Upper lobe of left lung (tissue), 6 donors: ENCODE measurements around the gene ACY1. TPM values are rescaled to one million over a fixed set of nuclear protein-coding genes. Genes with fewer than 3 reads are reported as not detected.
A peak's percentile ranks its signal among the peaks of the same experiment; 100 is the strongest.

Experiments used
- ATAC-seq, 2 donors: fragments of 200-7000 bp; cut with Tn5 transposase; one replicate each; pipeline ENCODE4 v1.9.1; 2022; ENCODE audit warnings: mild to moderate bottlenecking in 2 of 2, moderate library complexity in 2 of 2; ENCODE audit not compliant: low FRiP score in 2 of 2
- DNase-seq, 2 donors: peaks; one replicate each; pipeline ENCODE4 v3.0.0-alpha.2; 2019 to 2020
- H3K27ac ChIP-seq, 4 donors: fragments of 200-600 bp; sonication (generic); one replicate each; pipeline ENCODE4 v1.5.1; 2016 to 2019
- H3K27me3 ChIP-seq, 4 donors: fragments of 200-600 bp; sonication (generic); one replicate each; pipeline ENCODE4 v1.5.1; 2017 to 2019
- H3K36me3 ChIP-seq, 4 donors: fragments of 200-600 bp; sonication (generic); one replicate each; pipeline ENCODE4 v1.5.1; 2016 to 2019
- H3K4me1 ChIP-seq, 4 donors: fragments of 200-600 bp; sonication (generic); one replicate each; pipeline ENCODE4 v1.5.1; 2018 to 2019
- H3K4me3 ChIP-seq, 4 donors: fragments of 200-600 bp; sonication (generic); one replicate each; pipeline ENCODE4 v1.5.1; 2017 to 2019; ENCODE audit warnings: mild to moderate bottlenecking in 2 of 4, moderate library complexity in 1 of 4
- H3K9me3 ChIP-seq, 4 donors: fragments of 200-600 bp; sonication (generic); one replicate each; pipeline ENCODE4 v1.5.1; 2018 to 2019
- EP300 ChIP-seq, 4 donors: sonication (generic); formaldehyde crosslinking; IDR thresholded peaks; one replicate each; pipeline ENCODE4 v1.5.1; 2017; ENCODE audit warnings: antibody characterized with exemption in 4 of 4, control low read depth in 2 of 4
- POLR2A ChIP-seq, 4 donors: fragments of 450-650 bp; IDR thresholded peaks; one replicate each; pipeline ENCODE4 v1.5.1; 2016 to 2017; ENCODE audit warnings: antibody characterized with exemption in 4 of 4, mild to moderate bottlenecking in 2 of 4
- POLR2AphosphoS5 ChIP-seq, 2 donors: sonication (generic); formaldehyde crosslinking; IDR thresholded peaks; one replicate each; pipeline ENCODE4 v1.5.1; 2017; ENCODE audit warnings: antibody characterized with exemption in 2 of 2
- WGBS, 2 donors: methylation state at CpG; one replicate each; pipeline ENCODE4 v1.1.5; 2017 to 2018; 5-methylcytosine and 5-hydroxymethylcytosine counted together
- total RNA-seq, 6 donors: library from RNA; depleted of rRNA in 4 of 6; stranded (reverse); fragments of >200 nt in 4 of 6; gene quantifications; one replicate each; pipeline versions ENCODE4 v1.1.0 to v1.2.1, GENCODE V29; 2016 to 2021
- TF ChIP-seq, protein P1 (sequence below), 6 experiments: fragments of 450-650 bp in 4 of 6; fragments of 200-600 bp in 2 of 6; sonication (generic) in 2 of 6; IDR thresholded peaks; one replicate each; pipeline ENCODE4 v1.5.1; 2016 to 2019; ENCODE audit warnings: antibody characterized with exemption in 6 of 6
- donor health status: DM: no; HTN: no; CAD: no; lungs with moderate emphysema.
- donor health status: DM: no; HTN: yes; CAD: no; lungs with severe emphysema.

ACY1 gene
- total RNA-seq, 6 donors from 2014 or later, result 17.4 to 65.0 (median 35.9) TPM

GRCh38 chr3:51941463-51941797, 41.9 kb upstream of the ACY1 start:
- Histone ChIP-seq H3K27ac (peak overlapping the region; percentile 41 to 77 (median 74)), H3K4me3 (peak overlapping the region; percentile 61 to 91 (median 79)), H3K36me3 (peaks cover 12 to 39% (median 18%) of the 10 kb centered on the region in 4 donors), H3K27me3 (no peaks in the 10 kb centered on the region), H3K4me1 (peaks cover 28 to 36% (median 31%) of the 10 kb centered on the region in 4 donors), H3K9me3 (no peaks in the 10 kb centered on the region)
- no peak for DNase-seq
- WGBS, 2 donors, result 0 to 1% methylated on average over 15 to 17 of the region's 20 CpGs
- no peak for ATAC-seq
- TF ChIP-seq EP300 (IDR thresholded peaks at IDR 0.05) (no peak), POLR2AphosphoS5 (IDR thresholded peaks at IDR 0.05) (no peak), POLR2A (IDR thresholded peaks at IDR 0.05) (peak in 1 of 4 donors; percentile 43)
- TF ChIP-seq, protein P1, sequence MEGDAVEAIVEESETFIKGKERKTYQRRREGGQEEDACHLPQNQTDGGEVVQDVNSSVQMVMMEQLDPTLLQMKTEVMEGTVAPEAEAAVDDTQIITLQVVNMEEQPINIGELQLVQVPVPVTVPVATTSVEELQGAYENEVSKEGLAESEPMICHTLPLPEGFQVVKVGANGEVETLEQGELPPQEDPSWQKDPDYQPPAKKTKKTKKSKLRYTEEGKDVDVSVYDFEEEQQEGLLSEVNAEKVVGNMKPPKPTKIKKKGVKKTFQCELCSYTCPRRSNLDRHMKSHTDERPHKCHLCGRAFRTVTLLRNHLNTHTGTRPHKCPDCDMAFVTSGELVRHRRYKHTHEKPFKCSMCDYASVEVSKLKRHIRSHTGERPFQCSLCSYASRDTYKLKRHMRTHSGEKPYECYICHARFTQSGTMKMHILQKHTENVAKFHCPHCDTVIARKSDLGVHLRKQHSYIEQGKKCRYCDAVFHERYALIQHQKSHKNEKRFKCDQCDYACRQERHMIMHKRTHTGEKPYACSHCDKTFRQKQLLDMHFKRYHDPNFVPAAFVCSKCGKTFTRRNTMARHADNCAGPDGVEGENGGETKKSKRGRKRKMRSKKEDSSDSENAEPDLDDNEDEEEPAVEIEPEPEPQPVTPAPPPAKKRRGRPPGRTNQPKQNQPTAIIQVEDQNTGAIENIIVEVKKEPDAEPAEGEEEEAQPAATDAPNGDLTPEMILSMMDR (IDR thresholded peaks at IDR 0.05), result no peak

DNA sequence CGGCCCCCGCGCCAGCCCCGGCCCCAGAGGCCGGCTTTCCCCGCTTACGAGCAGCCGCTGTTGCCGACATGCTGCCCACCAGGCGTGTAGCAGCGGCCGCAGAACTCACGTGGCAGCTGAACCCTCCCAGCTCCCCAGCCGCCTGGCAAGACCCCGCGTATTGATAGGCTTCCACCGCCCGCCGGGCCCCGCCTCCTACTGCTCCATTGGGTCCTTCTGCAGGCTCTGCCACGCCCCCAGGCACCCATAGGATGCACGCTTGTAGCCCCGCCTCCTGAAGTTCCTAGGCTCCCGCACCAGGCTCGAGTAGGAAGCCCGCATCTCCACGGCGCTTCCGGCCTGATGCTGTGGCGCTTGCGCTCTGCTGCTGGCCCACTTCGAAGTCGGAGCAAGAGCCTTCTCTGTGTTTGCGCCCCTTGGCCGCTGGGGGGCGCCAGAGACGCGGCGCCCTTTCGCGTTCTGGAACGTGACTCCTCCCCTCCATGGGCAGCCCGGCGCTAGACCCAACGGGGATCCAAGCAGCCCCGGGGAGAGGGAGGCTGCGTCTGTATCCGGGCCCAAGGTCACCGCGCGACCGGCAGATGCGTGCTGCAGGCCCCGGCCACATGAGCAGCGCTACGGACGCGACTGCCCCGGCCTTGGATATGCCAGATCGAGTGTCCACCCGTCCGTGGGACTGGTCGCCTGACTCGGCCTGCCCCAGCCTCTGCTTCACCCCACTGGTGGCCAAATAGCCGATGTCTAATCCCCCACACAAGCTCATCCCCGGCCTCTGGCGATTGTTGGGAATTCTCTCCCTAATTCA, 41.3 kb upstream of the ACY1 start, which contains the start of the genes PARP3 and RRP9:
Gene PARP3, plus strand, starts transcription at position 566 of the 805 bp plus-strand sequence. CDS start 993 bp downstream, outside the sequence.
Gene RRP9, minus strand, starts transcription at position 107 of the 805 bp plus-strand sequence. Its CDS starts 37 bp downstream, at position 70.
- Histone ChIP-seq H3K27ac (peak within 1 kb of the TSS; percentile 90 to 94 (median 93)), H3K27me3 (no peaks in the 10 kb centered on the region), H3K4me1 (peaks cover 28 to 36% (median 31%) of the 10 kb centered on the region in 4 donors), H3K9me3 (no peaks in the 10 kb centered on the region), H3K4me3 (peak within 1 kb of the TSS; percentile 61 to 91 (median 79)), H3K36me3 (peaks cover 6 to 33% (median 15%) of the 10 kb centered on the region in 4 donors)
- peak; percentile 99 to 100 for DNase-seq
- WGBS, 2 donors, result 1 to 3% methylated on average over 20 to 33 of the region's 67 CpGs
- TF ChIP-seq POLR2AphosphoS5 (IDR thresholded peaks at IDR 0.05) (peak; percentile 78 to 87), EP300 (IDR thresholded peaks at IDR 0.05) (no peak), POLR2A (IDR thresholded peaks at IDR 0.05) (peak in 3 of 4 donors; percentile 37 to 81 (median 80))
- TF ChIP-seq, protein P1 (IDR thresholded peaks at IDR 0.05), result peak; percentile 97 to 100 (median 100)
- ATAC-seq, result peak; percentile 96 to 97

DNA sequence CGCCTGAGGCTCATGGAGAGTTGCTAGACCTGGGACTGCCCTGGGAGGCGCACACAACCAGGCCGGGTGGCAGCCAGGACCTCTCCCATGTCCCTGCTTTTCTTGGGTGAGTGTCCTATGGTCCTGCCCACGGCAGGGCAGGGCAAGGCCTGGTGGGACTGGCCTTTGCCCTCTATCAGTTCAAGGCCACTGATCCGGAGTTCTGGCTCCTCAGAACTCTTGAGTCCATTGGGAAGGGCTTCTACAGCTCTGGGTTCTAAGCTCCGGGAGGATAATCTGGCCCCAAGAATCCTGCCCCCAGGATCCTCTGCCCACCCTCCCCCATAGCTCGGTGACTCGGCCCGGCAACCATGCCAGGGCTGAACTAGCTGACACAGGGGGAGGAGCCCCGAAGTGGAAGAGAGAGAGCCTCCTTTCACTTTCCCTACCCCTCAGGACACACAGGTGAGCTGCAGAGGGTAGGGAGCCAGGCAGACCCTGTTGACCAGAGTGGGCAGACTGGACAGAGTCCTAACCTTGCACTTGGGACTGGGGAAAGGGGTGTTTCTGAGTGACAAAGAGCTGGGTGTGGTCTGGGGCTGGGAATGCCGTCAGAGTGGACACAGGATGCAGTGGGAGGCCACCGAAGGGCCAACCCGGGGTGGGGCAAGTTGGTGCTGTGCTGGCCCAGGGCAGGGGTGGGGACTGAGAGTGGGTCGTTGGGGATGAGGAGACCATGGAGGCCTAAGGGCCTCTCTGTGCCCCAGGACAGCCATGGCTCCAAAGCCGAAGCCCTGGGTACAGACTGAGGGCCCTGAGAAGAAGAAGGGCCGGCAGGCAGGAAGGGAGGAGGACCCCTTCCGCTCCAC, 40.5 kb upstream of the ACY1 start:
- peak; percentile 54 to 73 for ATAC-seq
- WGBS, 2 donors, result 26% methylated on average over 11 to 17 of the region's 17 CpGs

More for the DNA sequence above, 40.5 kb upstream of the ACY1 start:
- H3K36me3 ChIP-seq, result peaks cover 2 to 25% (median 7%) of the 10 kb centered on the region in 4 donors
- H3K9me3 ChIP-seq, result no peaks in the 10 kb centered on the region
- peak overlapping the region; percentile 90 to 94 (median 93) for H3K27ac ChIP-seq
- TF ChIP-seq, protein P1 (IDR thresholded peaks at IDR 0.05), result no peak
- TF ChIP-seq EP300 (IDR thresholded peaks at IDR 0.05) (no peak), POLR2A (IDR thresholded peaks at IDR 0.05) (peak in 2 of 4 donors; percentile 19 to 39), POLR2AphosphoS5 (IDR thresholded peaks at IDR 0.05) (peak; percentile 62 to 78)
- DNase-seq, result peak in 1 of 2 donors; percentile 66
- no peaks in the 10 kb centered on the region for H3K27me3 ChIP-seq
- peak overlapping the region; percentile 33 to 91 (median 74) for H3K4me3 ChIP-seq
- H3K4me1 ChIP-seq, result peaks cover 28 to 36% (median 31%) of the 10 kb centered on the region in 4 donors
